ENCODE results near the gene ST6GAL1.

DNA sequence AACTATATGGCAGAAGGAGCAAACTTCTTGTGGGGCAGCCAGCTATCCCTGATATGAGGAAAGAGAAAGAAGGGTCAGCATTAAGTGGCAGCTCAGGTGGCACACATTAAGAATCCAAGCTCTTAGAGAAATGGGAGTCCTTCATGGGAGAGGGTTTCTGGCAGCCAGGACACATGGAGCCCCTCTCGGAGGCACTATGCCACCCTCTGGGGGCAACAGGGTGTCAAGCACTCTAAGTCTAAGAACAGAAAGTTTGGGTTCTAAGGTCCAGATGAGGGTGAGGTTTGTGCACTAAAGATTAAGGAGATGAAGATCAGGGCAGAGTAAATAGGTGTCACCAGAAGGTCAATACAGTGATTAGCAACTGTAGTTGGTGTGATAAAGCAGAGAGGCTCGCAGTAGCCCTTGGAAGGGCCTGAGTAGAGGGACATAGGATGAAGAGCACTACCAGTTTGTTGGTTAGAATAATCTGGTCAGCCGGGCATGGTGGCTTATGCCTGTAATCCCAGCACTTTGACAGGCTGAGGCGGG is 89.3 kb downstream of the ST6GAL1 start:
- TF ChIP-seq HNRNPL (IDR thresholded peaks at IDR 0.05; ENCODE audit: low read depth, low read length) = no peak
- TF ChIP-seq, protein P1, sequence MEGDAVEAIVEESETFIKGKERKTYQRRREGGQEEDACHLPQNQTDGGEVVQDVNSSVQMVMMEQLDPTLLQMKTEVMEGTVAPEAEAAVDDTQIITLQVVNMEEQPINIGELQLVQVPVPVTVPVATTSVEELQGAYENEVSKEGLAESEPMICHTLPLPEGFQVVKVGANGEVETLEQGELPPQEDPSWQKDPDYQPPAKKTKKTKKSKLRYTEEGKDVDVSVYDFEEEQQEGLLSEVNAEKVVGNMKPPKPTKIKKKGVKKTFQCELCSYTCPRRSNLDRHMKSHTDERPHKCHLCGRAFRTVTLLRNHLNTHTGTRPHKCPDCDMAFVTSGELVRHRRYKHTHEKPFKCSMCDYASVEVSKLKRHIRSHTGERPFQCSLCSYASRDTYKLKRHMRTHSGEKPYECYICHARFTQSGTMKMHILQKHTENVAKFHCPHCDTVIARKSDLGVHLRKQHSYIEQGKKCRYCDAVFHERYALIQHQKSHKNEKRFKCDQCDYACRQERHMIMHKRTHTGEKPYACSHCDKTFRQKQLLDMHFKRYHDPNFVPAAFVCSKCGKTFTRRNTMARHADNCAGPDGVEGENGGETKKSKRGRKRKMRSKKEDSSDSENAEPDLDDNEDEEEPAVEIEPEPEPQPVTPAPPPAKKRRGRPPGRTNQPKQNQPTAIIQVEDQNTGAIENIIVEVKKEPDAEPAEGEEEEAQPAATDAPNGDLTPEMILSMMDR (CRISPR knock-in tag; IDR thresholded peaks at IDR 0.05) = peak; percentile 53
- no peak for TF ChIP-seq ARNT (IDR thresholded peaks at IDR 0.05)
- no peak for TF ChIP-seq EZH2 (conservative IDR thresholded peaks at IDR 0.05; ENCODE audit: low read depth, low read length)
- no peak for TF ChIP-seq SUZ12 (IDR thresholded peaks at IDR 0.05; ENCODE audit: low read depth, low read length)
- no peak for TF ChIP-seq ZNF607 (CRISPR knock-in tag; IDR thresholded peaks at IDR 0.05; ENCODE audit: borderline replicate concordance)
- no peak for TF ChIP-seq MXI1 (IDR thresholded peaks at IDR 0.05; ENCODE audit: borderline replicate concordance, low read depth, low read length)
- no peak for TF ChIP-seq ZNF12 (CRISPR knock-in tag; IDR thresholded peaks at IDR 0.05)
- TF ChIP-seq ZNF496 (CRISPR knock-in tag; IDR thresholded peaks at IDR 0.05; ENCODE audit: insufficient replicate concordance) = no peak
- TF ChIP-seq FOXK2 (IDR thresholded peaks at IDR 0.05) = no peak
- no peak for TF ChIP-seq MTA3 (CRISPR knock-in tag; IDR thresholded peaks at IDR 0.05)
- no peak for TF ChIP-seq EP300 (IDR thresholded peaks at IDR 0.05; ENCODE audit: low read depth in 2 of 2, low read length in 2 of 2)
- TF ChIP-seq EP300 (CRISPR knock-in tag; IDR thresholded peaks at IDR 0.05; ENCODE audit: borderline replicate concordance) = no peak

All from HepG2 (cell line).